OCI-LY1 (cell line): ENCODE results near the gene PTTG2.

ENCODE experiments used
- CTCF ChIP-seq: fragments of 200-600 bp; sonication (generic), shearing (Covaris generic); IDR thresholded peaks from 2 replicates; pipeline ENCODE4 v1.5.1; 2017; ENCODE audit warnings: mild to moderate bottlenecking, antibody characterized with exemption, low read length, moderate library complexity, mixed read lengths
- EZH2 ChIP-seq: fragments of 200-600 bp; sonication (generic), shearing (Covaris generic); IDR thresholded peaks from 2 replicates; pipeline ENCODE4 v1.8.0; 2017; ENCODE audit warnings: borderline replicate concordance, mixed run types, mild to moderate bottlenecking, antibody characterized with exemption, low read length, moderate library complexity, mixed read lengths

- no peak for TF ChIP-seq CTCF
- TF ChIP-seq EZH2, result no peak
These were observed 18.2 kb downstream of the PTTG2 start for GRCh38 chr4:37978248-37978924.
